ENCODE data around the gene ITPA.

Gene ITPA

DNA sequence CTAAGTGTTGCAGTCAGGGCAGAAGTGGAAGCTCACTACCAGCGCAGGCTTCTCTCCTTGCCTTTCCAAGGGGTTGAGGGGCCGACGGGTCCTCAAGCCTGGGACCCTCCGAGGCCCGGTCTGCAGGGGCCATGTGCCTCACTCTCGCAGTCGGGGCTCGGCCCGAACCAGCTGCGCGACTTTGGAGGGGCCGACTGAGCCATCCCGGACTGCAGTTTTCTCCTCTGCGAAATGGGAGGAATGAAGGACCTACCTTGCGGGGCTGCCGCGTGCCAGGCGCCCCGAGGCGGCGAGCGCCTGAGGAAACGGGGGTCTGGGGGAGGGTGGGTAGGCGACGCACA lies 41.6 kb upstream of the ITPA start:
- DNase-seq (ENCODE audit: low read depth in 1 of 2, low spot score in 1 of 2) = no peak
- TF ChIP-seq JUND (IDR thresholded peaks at IDR 0.05; ENCODE audit: low read depth) = no peak
- in situ Hi-C loops (cut with HindIII; ENCODE audit: low pct_unique_long_range_greater_than_20kb, low sequenced_read_pairs) = no loop called here

GRCh38 chr20:3168079-3168828 lies 41.0 kb upstream of the ITPA start:
- DNase-seq (ENCODE audit: low read depth in 1 of 2, low spot score in 1 of 2) = peak; percentile 73 to 85
- no peak for TF ChIP-seq JUND (IDR thresholded peaks at IDR 0.05; ENCODE audit: low read depth)
- in situ Hi-C loops (cut with HindIII; ENCODE audit: low pct_unique_long_range_greater_than_20kb, low sequenced_read_pairs) = no loop called here

DNA sequence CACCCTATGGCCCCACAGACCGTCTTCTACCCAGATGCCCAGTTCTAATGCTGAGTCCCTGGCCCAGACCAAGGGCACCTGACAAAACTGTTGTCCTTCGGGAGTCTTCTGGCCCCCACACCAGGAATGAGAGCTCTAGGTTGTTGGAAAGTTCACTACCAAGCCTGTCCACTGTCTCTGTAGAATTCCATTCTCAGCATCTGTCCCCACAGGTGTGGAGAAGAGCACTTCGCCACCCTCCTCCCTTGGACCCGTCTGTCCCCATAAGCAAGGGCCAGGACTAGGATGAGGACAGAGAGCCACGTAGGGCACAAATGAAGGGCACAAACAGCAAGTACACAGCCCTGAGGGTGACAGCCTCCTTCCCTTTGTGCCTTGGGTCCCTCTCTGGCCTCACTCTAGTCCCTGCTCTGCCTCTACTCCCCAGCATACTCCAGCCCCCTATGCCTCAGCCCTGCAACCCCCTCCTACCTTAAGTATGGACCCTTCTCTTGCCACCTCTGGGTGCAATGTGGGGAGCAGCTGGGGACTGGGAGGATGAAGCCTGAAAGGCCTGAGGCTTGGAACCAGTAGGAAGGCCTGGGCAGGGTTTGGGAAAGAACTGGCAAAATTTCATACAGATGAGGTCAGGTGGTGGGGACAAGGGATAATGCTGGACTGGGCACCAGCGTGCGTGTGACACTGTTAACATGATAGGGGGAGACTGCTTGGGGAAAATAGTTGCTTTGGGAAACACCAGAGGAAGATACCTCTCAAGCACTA lies 40.3 kb upstream of the ITPA start:
- in situ Hi-C loops (cut with HindIII; ENCODE audit: low pct_unique_long_range_greater_than_20kb, low sequenced_read_pairs) = no loop called here
- no peak for TF ChIP-seq JUND (IDR thresholded peaks at IDR 0.05; ENCODE audit: low read depth)
- DNase-seq (ENCODE audit: low read depth in 1 of 2, low spot score in 1 of 2) = no peak

DNA sequence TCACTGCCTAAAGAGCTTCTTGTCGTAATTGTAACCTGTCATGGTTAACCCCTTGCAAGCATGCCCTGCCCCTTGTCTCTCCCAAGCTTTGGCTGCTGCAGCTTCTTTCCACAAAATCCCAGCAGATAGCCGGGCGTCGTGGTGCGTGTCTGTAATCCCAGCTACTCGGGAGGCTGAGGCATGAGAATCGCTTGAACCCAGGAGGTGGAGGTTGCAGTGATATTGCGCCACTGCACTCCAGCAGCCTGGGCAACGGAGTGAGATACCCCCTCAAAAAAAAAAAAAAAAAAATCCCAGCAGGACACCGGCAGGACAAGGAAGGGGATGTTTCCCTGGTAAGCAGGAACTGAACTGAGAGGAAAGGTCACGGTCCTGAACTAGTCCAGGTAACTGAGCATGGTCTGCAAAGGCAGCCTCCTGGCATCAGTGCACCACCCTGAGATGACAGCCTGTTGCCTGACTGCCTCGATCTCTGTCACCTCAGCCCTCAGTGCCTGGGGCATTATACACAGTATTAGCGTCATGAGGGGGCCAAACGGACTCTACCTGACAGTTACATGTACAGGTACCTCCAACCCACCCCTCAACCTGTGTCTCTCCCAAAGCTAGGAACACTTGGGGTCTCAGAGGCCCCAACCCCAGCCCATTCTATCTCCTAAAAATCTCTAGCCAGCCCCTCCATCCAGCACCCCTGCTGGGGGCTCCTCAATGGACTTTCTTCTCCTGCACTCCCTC lies 37.7 kb upstream of the ITPA start:
- DNase-seq (ENCODE audit: low read depth in 1 of 2, low spot score in 1 of 2) = no peak
- TF ChIP-seq JUND (IDR thresholded peaks at IDR 0.05; ENCODE audit: low read depth) = no peak
- in situ Hi-C loops (cut with HindIII; ENCODE audit: low pct_unique_long_range_greater_than_20kb, low sequenced_read_pairs) = no loop called here

DNA sequence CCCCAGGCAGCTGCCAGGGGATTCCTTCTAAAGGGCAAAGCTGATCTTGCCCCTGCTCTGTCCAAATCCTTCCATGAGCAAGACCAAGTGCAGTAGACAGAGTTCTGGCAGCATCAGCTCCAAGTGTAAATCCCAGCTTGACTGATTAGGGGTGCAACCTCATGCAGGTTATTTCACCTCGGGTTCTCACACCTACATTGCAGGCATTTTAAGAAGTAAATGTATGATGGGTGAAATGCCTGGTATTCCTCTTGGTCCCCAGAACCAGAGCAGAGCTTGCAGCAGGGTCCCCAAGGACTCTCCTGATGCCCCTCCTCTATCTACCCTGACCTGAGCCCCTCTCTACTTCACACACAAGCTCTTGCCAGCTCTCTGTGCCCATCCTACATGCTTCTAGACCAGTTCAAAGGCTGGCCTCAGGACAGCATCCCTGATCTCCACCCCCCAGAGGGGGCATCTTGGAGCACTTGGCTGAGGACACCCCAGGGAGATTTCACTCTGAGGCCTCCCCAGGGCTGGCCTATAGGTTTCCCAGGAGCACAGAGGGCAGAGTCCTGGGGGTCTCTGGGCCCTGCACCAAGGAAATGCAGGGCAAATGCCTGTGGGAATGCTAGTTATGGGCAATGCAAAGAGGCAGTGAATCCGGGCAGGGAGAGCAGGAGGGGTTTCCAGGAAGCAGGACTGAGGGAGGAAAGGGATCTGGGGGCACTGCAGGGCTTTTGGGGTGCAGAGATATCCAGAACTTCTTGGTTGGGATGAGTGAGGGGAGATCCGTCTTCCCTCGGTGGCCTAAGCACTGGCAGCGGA lies 37.0 kb upstream of the ITPA start:
- in situ Hi-C loops (cut with HindIII; ENCODE audit: low pct_unique_long_range_greater_than_20kb, low sequenced_read_pairs) = no loop called here
- TF ChIP-seq JUND (IDR thresholded peaks at IDR 0.05; ENCODE audit: low read depth) = no peak
- no peak for DNase-seq (ENCODE audit: low read depth in 1 of 2, low spot score in 1 of 2)

DNA sequence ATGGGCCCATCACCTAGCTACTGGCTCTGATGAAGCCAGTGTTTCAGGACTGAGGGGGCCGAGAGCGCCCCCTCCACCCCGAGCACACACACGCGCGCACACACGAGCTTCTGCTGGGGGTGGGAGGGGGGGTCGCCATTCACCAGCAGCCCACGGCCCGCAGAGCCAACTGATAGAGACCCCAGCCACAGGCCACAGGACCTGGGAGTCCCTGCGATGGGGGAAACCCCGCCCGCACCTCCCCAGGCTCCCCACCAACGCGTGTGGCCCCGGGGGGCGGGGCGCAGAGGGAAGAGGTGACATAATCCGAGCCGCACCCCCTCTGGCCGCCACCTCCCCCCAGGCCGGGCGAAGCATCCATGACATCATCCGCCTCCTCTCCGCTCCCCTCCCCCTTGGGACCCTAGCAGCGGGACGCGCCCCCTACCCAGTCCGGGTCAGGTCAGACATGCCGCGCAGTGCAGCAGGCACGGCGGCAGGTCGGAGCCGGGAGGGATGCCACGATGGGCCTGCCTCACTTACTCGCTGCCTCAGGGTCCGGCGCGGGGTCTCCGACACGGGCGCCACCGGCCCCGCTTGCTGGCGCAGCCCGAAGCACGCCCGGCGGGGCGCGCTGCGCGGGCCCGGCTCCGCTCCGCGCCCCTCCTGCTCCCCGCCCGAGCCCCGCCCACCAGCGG lies 36.2 kb upstream of the ITPA start, which contains the start of gene LZTS3:
Gene LZTS3, minus strand, starts transcription at position 617 of the 677 bp plus-strand sequence. CDS start 6,386 bp downstream, outside the sequence.
- peak; percentile 68 to 75 for DNase-seq (ENCODE audit: low read depth in 1 of 2, low spot score in 1 of 2)
- no peak for TF ChIP-seq JUND (IDR thresholded peaks at IDR 0.05; ENCODE audit: low read depth)
- in situ Hi-C loops (cut with HindIII; ENCODE audit: low pct_unique_long_range_greater_than_20kb, low sequenced_read_pairs) = no loop called here

DNA sequence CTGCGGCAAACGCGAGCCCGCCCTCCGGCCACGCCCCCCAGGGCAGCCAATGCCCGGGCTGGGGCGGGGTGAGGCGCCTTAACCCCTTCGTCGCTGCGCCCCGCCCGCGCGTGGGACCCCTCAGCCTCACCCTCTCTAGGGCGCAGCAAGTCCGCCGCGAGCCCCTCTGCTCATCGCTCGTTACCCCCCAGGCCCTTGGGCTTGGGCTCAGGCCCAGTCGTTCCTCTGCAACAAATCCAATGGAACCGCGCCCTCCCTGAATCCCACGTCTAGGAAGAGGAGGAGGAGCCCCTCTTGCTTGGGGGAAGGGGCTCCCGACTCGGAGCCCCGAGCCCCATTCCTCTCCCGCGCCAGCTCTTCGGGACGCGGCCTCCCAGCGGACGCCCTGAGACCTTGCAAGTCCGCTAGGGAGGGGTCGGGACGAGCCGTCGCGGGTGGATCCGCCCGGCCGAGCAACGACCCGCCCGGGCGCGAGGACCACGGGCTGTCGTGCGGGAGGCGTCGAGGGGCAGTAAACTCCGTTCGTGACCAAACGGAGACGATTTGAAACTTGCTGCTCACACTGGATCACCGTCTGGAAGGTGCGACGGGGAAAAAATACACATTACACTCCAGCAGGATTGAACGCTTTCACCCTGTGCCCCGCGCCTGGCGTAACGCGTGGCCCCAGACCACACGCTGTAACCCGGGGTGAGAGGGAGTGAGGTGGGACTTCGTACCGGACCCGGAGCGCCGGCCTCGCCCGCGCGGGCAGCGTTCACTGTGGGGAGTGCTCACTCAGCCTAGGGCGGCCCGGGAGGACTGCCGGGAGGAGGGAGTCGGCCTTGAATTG lies 35.5 kb upstream of the ITPA start:
- peak; percentile 89 to 93 for DNase-seq (ENCODE audit: low read depth in 1 of 2, low spot score in 1 of 2)
- in situ Hi-C loops (cut with HindIII; ENCODE audit: low pct_unique_long_range_greater_than_20kb, low sequenced_read_pairs) = no loop called here
- no peak for TF ChIP-seq JUND (IDR thresholded peaks at IDR 0.05; ENCODE audit: low read depth)

- in situ Hi-C loops (cut with HindIII; ENCODE audit: low pct_unique_long_range_greater_than_20kb, low sequenced_read_pairs) = no loop called here
- no peak for DNase-seq (ENCODE audit: low read depth in 1 of 2, low spot score in 1 of 2)
- TF ChIP-seq JUND (IDR thresholded peaks at IDR 0.05; ENCODE audit: low read depth) = 0 out of 2 replicates have a peak, but pooled peaks have one; percentile 27
Measured at GRCh38 chr20:3174442-3175261, 34.6 kb upstream of the ITPA start.

DNA sequence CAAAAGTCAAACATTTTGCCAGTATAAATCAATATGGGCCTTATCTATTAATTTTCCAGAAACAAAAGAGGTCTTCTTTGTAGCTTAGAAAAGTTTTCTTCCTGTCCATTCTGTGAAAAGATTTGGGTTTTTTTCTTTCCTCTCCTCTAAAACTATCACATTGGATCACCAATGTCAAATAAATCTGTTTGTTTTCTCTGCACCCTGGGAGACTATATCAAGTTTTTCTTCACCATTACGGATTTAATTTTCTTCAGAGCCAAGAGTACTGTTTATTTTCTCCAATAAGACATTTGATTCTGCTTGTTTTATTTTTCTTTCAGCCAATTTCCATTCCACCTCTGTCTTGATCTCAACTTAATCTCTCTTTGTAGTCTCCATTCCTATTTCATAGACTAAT lies 34.0 kb upstream of the ITPA start:
- DNase-seq (ENCODE audit: low read depth in 1 of 2, low spot score in 1 of 2) = no peak
- TF ChIP-seq JUND (IDR thresholded peaks at IDR 0.05; ENCODE audit: low read depth) = no peak
- in situ Hi-C loops (cut with HindIII; ENCODE audit: low pct_unique_long_range_greater_than_20kb, low sequenced_read_pairs) = no loop called here

DNA sequence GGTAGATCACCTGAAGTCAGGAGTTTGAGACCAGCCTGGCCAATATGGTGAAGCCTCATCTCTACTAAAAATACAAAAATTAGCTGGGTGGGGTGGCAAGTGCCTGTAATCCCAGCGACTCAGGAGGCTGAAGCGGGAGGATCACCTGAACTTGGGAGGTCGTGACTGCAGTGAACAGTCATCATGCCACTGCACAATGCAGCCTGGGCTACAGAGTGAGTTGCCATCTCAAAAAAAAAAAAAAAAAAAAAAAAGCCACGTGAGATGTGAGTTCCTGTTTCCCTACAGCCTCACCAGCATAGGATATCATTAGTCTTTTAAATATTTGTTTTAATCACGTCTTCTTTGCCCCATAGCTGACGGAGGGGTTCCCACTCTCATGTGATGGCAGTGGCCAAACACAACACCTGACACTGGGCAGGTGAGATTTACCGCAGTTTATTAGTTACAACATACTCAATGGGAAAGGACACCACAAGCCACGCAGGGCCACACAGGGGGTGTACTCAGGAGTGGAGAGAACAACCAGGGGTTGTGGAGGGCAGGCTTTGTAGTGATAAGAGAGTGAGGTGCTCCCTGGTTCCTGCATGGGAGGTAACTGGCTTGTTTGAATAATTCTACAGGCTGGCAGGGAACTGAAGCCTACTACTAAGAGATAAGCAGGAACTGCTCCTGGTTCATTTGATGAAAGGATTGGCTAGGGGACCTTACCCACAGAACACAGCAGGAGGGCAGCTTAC lies 31.4 kb upstream of the ITPA start:
- in situ Hi-C loops (cut with HindIII; ENCODE audit: low pct_unique_long_range_greater_than_20kb, low sequenced_read_pairs) = no loop called here
- no peak for DNase-seq (ENCODE audit: low read depth in 1 of 2, low spot score in 1 of 2)
- no peak for TF ChIP-seq JUND (IDR thresholded peaks at IDR 0.05; ENCODE audit: low read depth)

All from T47D (cell line).